SH-SY5Y (cell line): ENCODE measurements around the gene RNF145.

Experiments used
- GATA2 ChIP-seq: IDR thresholded peaks from 2 replicates; pipeline ENCODE4 v1.6.1; 2011; ENCODE audit warnings: mild to moderate bottlenecking, low read depth, low read length
- GATA3 ChIP-seq: IDR thresholded peaks from 2 replicates; pipeline ENCODE4 v1.6.1; 2011; ENCODE audit warnings: low read depth, mild to moderate bottlenecking, low read length, moderate library complexity

Gene RNF145

DNA sequence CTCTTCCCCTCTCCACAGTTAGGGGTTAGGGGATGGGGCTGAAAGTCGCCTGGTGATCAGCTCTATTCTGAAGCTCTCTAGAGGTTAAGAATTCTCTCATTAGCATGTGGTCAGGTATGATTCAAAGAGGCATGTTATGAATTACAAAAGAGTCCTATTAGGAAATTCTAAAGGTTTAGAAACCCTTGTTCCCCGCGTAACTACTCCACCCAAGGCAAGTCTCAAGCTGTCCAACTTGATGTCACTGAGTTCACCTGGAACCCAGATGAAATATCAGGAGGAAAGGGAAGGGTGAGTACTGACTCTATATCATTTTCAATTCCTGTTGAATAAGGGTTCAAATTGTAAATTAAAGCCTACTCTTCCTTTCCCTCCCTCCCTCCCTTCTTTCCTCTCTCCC is 18.1 kb upstream of the RNF145 start:
- TF ChIP-seq GATA3 = no peak
- TF ChIP-seq GATA2 = no peak

DNA sequence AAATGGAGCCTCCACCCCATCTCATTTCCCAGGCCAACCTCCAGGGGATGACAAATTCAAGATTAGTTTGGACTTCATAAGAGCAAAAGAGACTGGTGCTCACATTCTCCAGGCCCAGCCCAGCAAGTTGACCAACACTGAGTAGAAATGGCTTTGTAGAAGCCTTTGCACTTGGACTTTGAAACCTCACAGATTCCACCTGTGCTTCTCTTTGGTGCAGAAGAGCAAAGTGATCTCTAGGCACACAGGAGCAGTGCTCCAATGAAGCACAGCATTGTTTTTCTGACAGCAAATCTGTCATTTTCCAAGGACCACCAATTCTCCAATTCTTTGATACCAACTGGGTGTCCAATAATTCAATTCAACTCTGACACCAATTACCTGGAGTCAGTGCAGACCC is 17.1 kb upstream of the RNF145 start:
- TF ChIP-seq GATA2 (no peak), GATA3 (no peak)

DNA sequence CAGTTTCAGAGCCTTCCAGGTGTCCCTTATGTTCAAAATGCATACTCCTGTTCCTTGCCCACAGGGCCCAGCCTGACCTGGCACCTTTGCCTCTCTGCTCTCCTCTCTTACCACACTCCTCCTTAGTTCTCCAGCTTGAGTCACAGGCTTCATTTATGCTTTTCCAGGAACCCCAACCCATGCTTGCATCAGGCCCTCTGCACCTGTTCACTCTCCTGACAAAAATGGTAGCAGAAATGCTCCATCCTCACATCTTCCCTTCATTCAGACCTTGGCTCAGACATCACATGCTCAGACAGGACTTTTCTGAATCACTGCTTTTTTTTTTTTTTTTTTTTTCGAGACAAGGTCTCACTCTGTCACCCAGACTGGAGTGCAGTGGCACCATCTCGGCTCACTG is 15.1 kb upstream of the RNF145 start:
- no peak for TF ChIP-seq GATA3

DNA sequence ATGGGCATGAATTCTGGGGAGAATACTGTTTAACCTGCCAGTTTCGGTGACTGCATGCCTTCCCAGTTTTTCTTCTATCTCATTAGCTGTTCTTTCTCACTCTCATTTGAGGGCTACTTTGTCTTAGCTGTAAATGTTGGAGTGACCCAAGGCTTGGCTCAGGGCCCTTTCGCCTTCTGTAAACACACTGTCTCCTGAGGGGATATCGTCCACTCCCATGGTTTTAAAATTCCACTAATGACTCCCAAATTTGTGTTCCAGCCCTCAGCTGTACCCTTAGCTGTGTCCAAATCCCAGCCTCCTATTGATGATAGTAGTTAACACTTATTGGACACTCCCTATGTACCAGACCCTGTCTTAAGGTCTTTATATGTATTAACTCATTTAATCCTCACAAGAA is 14.1 kb upstream of the RNF145 start:
- no peak for TF ChIP-seq GATA3
- no peak for TF ChIP-seq GATA2

DNA sequence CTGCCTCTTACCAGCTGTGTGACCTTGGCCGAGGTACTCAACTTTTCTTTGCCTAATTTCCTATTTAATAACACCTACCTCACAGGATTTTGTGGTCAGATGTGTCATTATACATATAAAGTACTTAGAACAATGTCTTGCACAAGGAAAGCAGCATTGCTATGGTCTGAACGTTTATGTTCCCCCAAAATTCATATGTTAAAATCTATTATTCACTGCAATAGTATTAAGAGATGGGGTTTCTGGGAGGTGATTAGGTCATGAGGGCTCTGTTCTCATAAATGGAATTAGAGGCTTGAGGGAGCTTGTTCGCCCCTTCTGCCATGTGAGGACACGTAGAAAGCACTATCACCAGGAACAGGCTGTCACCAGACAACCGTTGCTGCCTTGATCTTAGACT is 10.9 kb upstream of the RNF145 start:
- TF ChIP-seq GATA3 (no peak), GATA2 (no peak)

DNA sequence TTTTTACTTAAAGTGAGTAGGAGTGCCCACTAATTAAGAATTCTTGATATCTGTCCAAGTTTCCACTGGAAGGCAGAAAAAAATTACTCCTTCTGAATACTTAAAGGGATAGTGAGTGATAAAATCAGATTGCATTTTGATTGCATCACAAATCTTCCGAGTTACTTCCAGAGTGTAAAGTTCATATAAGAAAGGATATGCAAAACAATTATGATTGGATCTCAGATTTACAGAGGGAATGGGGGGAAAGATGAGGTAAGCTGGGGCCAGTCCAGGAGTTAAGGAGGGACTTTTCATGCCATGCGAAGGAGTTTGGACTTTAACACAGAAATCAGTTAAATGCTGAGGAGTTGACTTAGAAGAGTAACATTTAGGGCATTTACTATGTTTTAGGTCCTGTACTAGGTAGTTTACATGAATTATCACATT is 9.3 kb upstream of the RNF145 start:
- no peak for TF ChIP-seq GATA3
- TF ChIP-seq GATA2 = no peak

DNA sequence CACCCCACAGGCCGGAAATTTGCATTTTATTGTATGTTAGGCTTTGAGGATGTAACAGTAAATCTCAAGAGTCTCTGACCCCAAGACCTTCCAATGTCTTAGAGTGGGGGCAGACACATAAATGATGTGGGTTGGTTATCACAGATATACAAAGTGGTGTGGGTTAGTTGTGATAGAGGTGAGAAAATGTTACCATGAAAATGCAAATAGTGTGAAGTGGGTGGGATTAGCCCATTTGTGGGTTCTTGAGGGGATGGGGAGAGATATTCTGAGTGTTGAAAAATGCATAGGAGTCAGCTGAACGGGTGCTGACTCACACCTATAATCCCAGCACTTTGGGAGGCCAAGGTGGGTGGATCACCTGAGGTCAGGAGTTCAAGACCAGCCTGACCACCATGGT is 7.9 kb upstream of the RNF145 start:
- TF ChIP-seq GATA2 (no peak), GATA3 (no peak)

DNA sequence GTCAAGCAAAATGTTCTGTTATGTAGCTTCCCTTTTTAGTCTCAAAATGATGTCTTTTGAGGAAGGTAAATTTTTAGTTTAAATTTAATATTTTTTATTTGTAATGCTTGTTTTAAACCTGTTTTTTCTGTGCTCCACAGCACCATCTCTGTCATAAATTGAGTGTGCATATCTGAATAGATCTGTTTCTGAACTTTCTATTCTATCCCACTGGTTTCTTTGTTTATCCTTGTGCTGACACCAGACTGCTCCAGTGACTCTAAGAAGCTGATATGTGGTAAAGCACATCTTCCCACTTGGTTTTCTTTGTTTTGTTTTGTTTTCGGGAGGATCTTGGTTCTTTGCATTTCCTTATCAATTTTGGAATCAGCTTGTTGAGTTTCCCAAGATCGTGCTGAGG is 7.1 kb upstream of the RNF145 start:
- TF ChIP-seq GATA2 = no peak; the same call in 1 of the 2 replicates
- TF ChIP-seq GATA3 = peak; percentile 30; the same call in 1 of the 2 replicates

DNA sequence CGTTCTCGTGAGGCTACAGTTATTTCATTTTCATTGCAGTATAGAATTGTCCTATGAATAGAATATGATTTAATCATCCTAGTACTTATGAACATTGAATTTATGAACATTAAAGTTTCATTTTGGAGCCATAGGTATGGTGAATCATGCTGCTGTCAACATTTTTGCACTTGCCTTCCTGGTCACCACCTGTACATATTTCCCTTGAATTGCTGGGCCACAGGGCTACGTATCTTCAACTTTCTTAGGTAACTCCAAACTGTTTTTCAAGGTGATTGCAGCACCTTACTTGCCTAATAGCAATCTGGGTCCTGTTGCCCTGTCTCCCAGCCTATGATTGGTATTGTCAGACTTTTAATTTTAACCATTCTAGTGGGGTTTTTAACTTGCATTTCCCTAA is 6.5 kb upstream of the RNF145 start:
- no peak for TF ChIP-seq GATA2
- no peak for TF ChIP-seq GATA3

DNA sequence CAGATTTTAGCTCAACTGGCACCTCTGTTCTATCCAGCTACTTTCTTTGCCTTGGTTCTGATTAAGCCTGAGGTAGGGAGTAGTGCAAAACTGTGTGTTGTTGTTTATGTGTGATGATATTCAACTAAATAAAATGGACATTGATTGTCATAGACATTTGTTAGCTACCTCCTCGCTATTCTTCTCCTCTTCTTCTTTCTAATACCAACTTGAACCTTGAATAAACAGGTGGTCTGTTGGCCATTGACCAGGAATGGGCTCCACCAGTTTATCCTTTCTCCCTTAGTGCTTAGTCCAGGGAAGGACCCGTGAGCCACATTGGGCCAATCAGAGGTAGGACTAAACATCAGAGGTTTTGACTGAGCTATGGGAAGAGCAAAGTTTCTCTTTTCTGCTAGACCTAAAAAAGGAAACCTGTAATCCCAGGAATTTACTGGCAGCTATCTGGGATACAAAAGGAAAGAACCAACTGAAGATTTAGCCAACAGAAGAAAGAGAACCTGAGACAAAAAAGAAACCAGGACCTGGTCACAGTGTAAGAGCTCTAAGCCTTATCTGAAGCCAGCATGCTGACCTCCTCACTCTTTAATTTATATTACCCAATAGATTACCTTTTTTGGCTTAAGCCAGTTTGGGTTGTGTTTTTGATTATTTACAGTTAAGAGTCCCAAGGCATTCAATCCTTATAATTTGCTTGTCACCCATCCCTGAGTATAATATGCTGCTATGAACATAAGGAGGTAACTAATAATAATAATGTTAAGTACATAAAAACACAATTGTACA is 5.3 kb upstream of the RNF145 start:
- TF ChIP-seq GATA3 (no peak), GATA2 (no peak)

DNA sequence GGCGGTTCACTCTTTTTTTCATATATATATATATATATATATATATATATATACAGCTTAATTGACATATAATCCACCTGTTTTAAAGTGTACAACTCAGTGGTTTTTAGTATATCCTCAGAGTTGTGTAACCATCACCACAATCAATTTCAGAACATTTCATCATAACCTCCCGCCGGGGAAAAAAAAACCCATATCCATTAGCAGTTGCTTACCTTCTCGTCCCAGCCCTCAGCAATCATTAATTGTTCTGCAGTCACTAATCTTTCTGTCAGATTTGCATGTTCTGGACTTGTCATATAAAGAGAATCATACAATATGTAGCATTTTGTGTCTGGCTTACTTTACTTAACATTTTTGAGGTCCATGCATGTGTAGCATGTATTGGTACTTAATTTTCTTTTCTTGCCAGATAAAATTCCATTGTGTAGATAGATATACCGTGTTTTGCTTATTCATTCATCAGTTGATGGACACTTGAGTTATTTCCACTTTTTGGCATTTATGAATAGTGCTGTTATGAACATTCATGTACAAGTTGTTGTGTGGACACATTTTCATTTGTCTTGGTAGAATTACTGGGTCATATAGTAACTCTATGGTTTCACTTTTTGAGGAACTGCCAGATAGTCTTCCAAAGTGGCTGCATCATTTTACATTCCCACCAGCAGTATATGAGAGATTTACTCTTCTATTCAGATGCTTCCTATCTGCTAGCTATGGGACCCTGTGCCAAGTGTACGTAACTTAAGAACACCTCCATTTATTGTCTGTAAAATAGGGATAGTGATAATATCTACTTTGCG is 3.5 kb upstream of the RNF145 start:
- TF ChIP-seq GATA3 = no peak
- TF ChIP-seq GATA2 = no peak

DNA sequence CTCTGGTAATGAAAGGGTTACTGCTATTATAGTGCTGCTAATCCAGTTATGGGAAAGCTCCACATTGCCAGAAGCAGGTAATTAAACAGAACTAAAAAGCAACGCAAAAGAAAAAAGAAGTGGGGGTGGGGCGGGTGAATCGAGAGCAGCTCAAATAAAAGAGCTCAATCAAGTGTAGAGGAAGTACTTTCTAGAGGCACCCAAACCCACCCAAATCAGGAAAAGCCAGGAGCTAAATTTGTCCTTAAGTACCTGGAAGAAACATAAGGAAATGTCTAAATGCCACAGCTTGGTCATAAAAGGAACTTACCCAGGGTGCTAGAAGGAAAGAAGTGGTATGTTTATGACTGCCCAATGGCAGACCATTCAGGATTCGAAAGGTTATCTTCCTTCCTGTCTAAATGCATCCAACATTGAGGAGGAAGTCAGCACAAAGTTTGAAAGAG is 2.4 kb upstream of the RNF145 start:
- TF ChIP-seq GATA2 = no peak
- TF ChIP-seq GATA3 = no peak

DNA sequence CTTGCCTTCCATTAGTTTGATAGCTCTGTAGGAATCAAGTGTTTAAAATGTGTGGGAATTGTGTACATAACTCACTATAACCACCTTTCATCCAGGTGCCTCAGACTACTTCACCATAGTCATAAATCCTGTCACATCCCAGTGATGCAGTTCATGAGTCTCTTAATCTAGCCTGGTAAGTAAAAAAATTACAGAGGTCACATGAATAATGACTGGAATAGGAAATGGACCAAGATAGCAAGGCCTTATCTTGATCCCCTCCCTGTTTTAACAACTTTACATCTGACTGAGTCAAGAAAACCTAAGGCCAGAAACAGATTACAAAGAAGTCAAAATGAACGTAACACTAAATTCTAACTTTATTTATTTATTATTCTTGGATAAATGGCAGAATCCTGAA is 1.5 kb upstream of the RNF145 start:
- TF ChIP-seq GATA3 (no peak), GATA2 (no peak)

DNA sequence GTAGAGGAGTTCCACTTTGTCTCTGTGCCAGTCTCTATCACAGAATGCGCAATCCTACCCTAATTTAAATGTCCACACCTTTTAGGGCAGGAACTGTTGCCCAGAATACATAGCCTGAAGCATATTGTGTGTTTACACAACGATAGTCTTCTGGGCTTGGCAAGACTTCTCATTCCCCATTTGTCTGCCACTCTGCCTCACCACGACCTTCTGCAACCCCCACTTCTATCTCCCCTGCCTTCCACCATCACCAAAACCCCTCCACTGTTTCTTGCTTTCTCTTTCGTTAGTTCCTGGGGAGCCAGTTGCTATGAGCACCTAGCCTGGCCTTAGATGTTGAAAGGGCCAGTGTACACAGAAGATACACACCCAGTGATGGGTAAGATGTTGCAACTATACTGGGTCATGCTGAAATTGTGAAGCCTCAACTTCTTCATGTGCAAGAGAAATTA is 883 bp upstream of the RNF145 start:
- TF ChIP-seq GATA3 = no peak
- no peak for TF ChIP-seq GATA2

DNA sequence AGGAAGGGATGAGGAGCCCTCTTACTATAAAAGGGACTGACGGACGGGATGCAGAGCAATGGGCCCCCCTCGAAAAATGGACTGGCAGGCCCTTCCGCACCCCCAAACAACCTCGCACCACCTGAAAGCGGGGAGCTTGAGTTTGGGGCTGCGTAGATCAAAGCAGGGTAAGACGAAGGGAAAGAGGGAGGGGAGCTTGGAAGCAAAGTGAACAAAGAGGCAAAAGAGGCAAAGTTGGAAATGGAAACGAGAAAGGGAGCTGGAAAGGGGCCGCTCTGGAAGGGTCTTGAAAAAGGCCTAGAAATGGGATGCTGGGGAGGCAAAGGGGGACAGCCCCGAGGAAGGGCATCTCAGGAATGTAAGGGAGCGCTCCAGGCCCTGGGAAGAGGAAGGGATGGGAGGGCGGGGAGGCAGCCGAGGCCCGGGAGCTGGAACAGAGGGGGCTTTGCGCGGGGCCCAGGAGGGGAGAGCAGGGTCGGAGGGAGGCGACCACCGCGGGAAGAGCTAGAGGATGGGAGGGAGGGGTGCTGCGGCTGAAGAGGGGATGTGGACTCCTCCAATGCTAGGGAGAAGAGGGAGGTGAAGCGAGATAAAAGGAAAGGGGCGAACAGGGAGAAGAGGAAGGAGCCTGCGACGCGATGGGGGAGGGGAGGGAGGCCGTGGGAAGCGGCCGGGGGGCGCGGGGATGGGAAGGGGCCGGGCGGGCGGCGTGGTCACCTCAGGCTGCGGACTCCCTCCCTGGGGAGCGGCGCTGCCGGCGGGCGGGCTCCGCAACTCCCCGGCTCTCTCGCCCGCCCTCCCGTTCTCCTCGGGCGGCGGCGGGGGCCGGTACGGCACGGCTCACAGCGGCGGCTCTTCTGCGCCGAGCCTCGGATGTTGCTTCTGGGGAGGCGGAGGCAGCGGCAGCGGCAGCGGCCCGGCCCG is 577 bp downstream of the RNF145 start:
- TF ChIP-seq GATA2 (no peak), GATA3 (no peak)
